Osteocyte (in vitro differentiated cells): ENCODE results near the gene RPL32. TPM values are rescaled to one million over a fixed set of nuclear protein-coding genes. Genes with fewer than 3 reads are reported as not detected.

Source experiments
- DNase-seq: peaks from one replicate; pipeline ENCODE4 v3.0.0; 2021; ENCODE audit warnings: mixed read lengths; ENCODE audit not compliant: unreplicated experiment; ENCODE audit errors: extremely low spot score
- H3K27ac Mint-ChIP-seq: one replicate; pipeline ENCODE4 v1.8.0; 2021; ENCODE audit warnings: mild to moderate bottlenecking, mixed read lengths; ENCODE audit not compliant: unreplicated experiment
- H3K27me3 Mint-ChIP-seq: one replicate; pipeline ENCODE4 v1.8.0; 2021; ENCODE audit warnings: mixed read lengths; ENCODE audit not compliant: unreplicated experiment
- H3K36me3 Mint-ChIP-seq: one replicate; pipeline ENCODE4 v1.8.0; 2021; ENCODE audit warnings: mixed read lengths; ENCODE audit not compliant: unreplicated experiment
- H3K4me1 Mint-ChIP-seq: one replicate; pipeline ENCODE4 v1.8.0; 2021; ENCODE audit warnings: mixed read lengths; ENCODE audit not compliant: unreplicated experiment
- H3K4me3 Mint-ChIP-seq: one replicate; pipeline ENCODE4 v1.8.0; 2021; ENCODE audit warnings: mild to moderate bottlenecking, moderate library complexity, mixed read lengths; ENCODE audit not compliant: unreplicated experiment
- H3K9me3 Mint-ChIP-seq: one replicate; pipeline ENCODE4 v1.8.0; 2021; ENCODE audit warnings: mixed read lengths; ENCODE audit not compliant: unreplicated experiment
- total RNA-seq: library from RNA; stranded (reverse); gene quantifications from 2 replicates; pipeline ENCODE4 v1.2.1, GENCODE V29; 2021
- TF ChIP-seq, protein P1 (sequence below): fragments of 200-600 bp; sonication (generic); IDR thresholded peaks from 2 replicates; pipeline ENCODE4 v1.5.0; 2021; ENCODE audit warnings: antibody characterized with exemption, mild to moderate bottlenecking, moderate library complexity

Gene RPL32
- total RNA-seq, 1 donor from 2014 or later = 1,247 TPM

DNA sequence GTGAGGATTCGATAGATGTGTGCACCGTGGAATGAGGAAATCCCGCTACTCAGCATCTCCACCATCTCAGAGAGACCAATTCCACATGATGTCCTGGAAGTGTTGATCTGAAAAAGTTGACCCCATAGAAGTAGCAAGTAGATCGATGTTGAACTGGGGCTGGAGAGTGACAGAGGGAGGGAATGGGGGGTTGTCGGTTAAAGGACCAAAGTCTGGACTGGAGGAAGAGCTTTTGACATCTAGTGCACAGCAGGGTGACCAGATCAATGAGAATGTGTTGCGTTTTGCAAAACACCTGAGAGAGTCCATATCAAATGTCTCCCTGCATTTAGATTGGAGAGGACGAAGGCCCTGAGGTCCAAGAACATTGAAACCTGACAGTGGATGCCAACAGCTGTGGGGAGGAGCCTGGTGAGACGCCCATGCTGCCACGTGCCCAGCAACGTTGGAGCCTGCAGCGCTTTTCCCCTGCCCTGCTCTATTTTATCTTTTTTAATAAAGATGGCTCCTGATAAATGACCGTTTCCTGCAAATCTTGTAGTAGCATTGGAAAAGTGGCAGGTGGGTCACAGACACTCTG is 30.1 kb upstream of the RPL32 start:
- no peak overlapping the region for H3K27ac Mint-ChIP-seq
- TF ChIP-seq, protein P1, sequence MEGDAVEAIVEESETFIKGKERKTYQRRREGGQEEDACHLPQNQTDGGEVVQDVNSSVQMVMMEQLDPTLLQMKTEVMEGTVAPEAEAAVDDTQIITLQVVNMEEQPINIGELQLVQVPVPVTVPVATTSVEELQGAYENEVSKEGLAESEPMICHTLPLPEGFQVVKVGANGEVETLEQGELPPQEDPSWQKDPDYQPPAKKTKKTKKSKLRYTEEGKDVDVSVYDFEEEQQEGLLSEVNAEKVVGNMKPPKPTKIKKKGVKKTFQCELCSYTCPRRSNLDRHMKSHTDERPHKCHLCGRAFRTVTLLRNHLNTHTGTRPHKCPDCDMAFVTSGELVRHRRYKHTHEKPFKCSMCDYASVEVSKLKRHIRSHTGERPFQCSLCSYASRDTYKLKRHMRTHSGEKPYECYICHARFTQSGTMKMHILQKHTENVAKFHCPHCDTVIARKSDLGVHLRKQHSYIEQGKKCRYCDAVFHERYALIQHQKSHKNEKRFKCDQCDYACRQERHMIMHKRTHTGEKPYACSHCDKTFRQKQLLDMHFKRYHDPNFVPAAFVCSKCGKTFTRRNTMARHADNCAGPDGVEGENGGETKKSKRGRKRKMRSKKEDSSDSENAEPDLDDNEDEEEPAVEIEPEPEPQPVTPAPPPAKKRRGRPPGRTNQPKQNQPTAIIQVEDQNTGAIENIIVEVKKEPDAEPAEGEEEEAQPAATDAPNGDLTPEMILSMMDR = no peak
- no peak overlapping the region for H3K4me3 Mint-ChIP-seq
- H3K27me3 Mint-ChIP-seq = peaks cover 13% of the 10 kb centered on the region
- H3K9me3 Mint-ChIP-seq = no peaks in the 10 kb centered on the region
- no peak for DNase-seq
- H3K36me3 Mint-ChIP-seq = no peaks in the 10 kb centered on the region
- H3K4me1 Mint-ChIP-seq = peaks cover 17% of the 10 kb centered on the region

DNA sequence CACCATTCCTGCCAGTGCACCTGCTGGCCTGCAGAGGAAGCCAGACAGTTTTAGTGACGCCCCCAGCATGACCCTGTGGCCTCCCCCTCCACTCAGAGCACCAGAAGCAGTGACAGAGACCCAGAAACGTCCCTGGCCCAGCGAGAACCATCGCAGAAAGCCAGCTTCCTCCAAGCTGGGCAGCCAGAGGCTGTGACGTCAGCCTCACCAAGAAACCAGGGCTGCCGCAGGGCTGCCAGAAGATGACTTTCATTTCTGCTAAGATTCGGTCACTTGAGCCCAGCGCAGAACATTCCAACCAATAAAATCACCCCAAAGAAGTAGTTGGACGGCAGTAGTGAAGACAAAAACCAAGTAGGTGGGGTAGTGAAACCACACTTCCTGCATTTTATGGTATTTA is 29.6 kb upstream of the RPL32 start:
- no peaks in the 10 kb centered on the region for H3K9me3 Mint-ChIP-seq
- no peak for DNase-seq
- H3K27me3 Mint-ChIP-seq = peaks cover 13% of the 10 kb centered on the region
- no peak overlapping the region for H3K27ac Mint-ChIP-seq
- TF ChIP-seq, protein P1 = no peak
- H3K4me1 Mint-ChIP-seq = peaks cover 16% of the 10 kb centered on the region
- no peaks in the 10 kb centered on the region for H3K36me3 Mint-ChIP-seq
- H3K4me3 Mint-ChIP-seq = no peak overlapping the region

DNA sequence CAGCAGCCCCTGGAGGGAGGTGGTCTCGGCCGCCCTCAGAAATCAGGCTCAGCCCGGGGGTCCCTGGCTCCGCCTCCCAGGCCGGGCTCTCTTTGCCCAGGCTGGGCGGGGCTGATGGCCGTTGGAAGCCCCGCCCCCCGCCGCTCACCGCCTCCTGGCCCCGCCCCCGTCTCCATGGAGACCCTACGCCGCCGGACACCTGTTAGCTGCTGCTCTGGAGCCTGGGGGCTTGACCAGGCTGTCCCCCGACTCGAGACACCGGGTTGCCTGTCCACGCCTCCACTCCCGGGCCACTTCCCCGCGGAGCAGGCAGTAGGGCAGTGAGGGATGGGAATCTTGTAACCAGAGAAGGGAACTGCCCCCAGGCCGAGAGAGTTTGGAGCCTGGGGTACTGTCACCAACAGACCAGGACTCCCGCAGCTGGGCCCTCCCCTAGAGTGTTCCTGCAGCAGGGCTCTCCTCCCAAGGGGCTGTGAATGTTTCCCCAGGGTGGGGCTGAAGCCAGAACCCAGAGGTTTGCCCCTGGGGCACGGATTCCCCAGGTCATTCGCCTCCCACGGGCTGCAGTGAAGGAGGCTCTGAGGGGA is 27.8 kb upstream of the RPL32 start:
- H3K9me3 Mint-ChIP-seq = no peaks in the 10 kb centered on the region
- H3K4me1 Mint-ChIP-seq = peaks cover 16% of the 10 kb centered on the region
- peak overlapping the region; percentile 47 for H3K4me3 Mint-ChIP-seq
- TF ChIP-seq, protein P1 = no peak
- no peak overlapping the region for H3K27ac Mint-ChIP-seq
- no peak for DNase-seq
- H3K27me3 Mint-ChIP-seq = peaks cover 11% of the 10 kb centered on the region
- H3K36me3 Mint-ChIP-seq = no peaks in the 10 kb centered on the region

DNA sequence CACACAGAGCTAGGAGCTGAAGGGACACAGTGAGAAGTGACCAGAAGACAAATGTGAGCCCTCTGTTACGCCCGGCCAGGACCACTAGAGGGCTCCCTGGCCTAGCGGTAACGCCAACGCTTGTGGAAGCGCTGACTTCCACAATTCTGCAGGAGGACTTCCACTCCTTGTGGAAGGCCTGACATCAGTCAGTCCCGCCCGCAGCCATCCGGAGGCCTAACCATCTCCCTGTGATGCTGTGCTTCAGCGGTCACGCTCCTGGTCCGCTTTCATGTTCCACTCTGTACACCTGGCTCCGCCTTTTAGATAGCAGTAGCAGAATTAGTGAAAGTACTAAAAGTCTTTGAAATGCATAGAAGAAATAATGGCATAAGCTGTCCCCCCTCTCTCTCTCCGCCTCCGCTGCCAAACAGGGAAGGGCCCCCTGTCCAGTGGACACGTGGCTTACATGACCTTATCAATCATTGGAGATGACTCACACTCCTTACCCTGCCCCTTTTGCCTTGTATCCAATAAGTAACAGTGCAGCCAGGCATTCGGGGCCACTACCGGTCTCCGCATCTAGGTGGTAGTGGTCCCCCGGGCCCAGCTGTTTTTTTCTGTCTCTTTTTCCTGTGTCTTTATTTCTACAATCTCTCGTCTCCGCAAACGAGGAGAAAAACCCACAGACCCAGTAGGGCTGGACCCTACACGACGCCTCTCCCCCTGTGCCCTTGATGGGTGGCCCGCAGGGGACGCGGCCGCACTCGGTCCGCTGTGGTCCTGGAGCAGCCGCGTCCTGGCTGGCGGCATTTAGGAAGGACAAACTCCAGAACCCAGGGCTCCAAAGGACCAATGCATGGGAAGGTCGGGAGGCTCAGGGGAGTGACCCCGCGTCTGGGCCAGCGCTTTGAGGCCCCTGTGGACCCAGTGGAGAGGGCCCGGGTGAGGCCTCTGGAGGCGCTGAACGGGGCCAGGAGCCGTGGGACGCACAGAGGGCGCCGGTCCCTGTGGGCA is 27.0 kb upstream of the RPL32 start:
- Mint-ChIP-seq H3K4me3 (peak overlapping the region; percentile 38), H3K27ac (peak overlapping the region; percentile 37), H3K36me3 (no peaks in the 10 kb centered on the region), H3K9me3 (no peaks in the 10 kb centered on the region), H3K4me1 (peaks cover 16% of the 10 kb centered on the region), H3K27me3 (peaks cover 11% of the 10 kb centered on the region)
- peak; percentile 92 for DNase-seq
- TF ChIP-seq, protein P1 = peak; percentile 93

DNA sequence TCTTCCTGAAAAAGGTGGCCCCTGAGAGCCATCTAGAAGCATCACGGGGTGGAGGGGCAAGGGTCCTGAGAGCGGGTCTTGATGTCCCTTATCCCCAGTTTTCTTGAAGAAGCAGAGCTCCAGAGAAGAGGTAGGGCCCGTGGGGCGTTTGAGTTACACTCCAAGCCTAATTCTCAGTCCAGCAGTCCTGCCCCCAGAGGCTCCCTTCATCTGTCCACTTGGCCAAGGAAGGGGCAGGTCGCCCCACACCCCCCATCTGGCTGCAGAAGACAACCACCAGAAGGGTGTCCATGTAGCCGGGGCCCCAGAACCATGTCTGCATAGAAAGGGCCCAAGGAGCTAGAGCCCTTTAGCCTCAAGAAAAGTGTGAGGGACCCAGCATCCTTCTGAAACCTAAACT is 25.5 kb upstream of the RPL32 start:
- peaks cover 13% of the 10 kb centered on the region for H3K27me3 Mint-ChIP-seq
- no peaks in the 10 kb centered on the region for H3K9me3 Mint-ChIP-seq
- H3K27ac Mint-ChIP-seq = no peak overlapping the region
- DNase-seq = no peak
- no peak overlapping the region for H3K4me3 Mint-ChIP-seq
- no peaks in the 10 kb centered on the region for H3K36me3 Mint-ChIP-seq
- TF ChIP-seq, protein P1 = no peak
- peaks cover 16% of the 10 kb centered on the region for H3K4me1 Mint-ChIP-seq
